ENCODE results near the gene MZB1. TPM values are rescaled to one million over a fixed set of nuclear protein-coding genes. Genes with fewer than 3 reads are reported as not detected.
"Not testable (repeated sequence)": the region's sequence is repeated elsewhere in the genome, so short reads cannot be mapped to it uniquely, and the experiment has no call there.

The MZB1 gene
- total RNA-seq, 1 donor from 2014 or later: 0.58 TPM

GRCh38 chr5:139414581-139415130 is 24.9 kb upstream of the MZB1 start:
- no peak for TF ChIP-seq CTCF (IDR thresholded peaks at IDR 0.05; ENCODE audit: borderline replicate concordance)
- no peak for DNase-seq
- Histone ChIP-seq H3K4me3 (no peak overlapping the region), H3K9me3 (replicated peaks) (no peaks in the 10 kb centered on the region), H3K4me1 (peaks cover 82% of the 10 kb centered on the region), H3K27ac (replicated peaks) (peak overlapping the region; percentile 91), H3K27me3 (ENCODE audit: low read depth) (no peaks in the 10 kb centered on the region), H3K36me3 (peaks cover 14% of the 10 kb centered on the region)
- intact Hi-C loops (cut with micrococcal nuclease): no loop called here

- intact Hi-C loops (cut with micrococcal nuclease): no loop called here
- H3K27me3 ChIP-seq (ENCODE audit: low read depth): no peaks in the 10 kb centered on the region
- peaks cover 75% of the 10 kb centered on the region for H3K4me1 ChIP-seq
- no peaks in the 10 kb centered on the region for H3K9me3 ChIP-seq (replicated peaks)
- peaks cover 14% of the 10 kb centered on the region for H3K36me3 ChIP-seq
- DNase-seq: no peak
- no peak overlapping the region for H3K4me3 ChIP-seq
- H3K27ac ChIP-seq (replicated peaks): peak overlapping the region; percentile 91
- no peak for TF ChIP-seq CTCF (IDR thresholded peaks at IDR 0.05; ENCODE audit: borderline replicate concordance)
Measured at GRCh38 chr5:139413963-139414362, 24.2 kb upstream of the MZB1 start.

- no peak for TF ChIP-seq CTCF (IDR thresholded peaks at IDR 0.05; ENCODE audit: borderline replicate concordance)
- Histone ChIP-seq H3K36me3 (peaks cover 14% of the 10 kb centered on the region), H3K27ac (replicated peaks) (peak overlapping the region; percentile 91), H3K27me3 (ENCODE audit: low read depth) (no peaks in the 10 kb centered on the region), H3K4me1 (peaks cover 67% of the 10 kb centered on the region), H3K9me3 (replicated peaks) (no peaks in the 10 kb centered on the region), H3K4me3 (no peak overlapping the region)
- intact Hi-C loops (cut with micrococcal nuclease): no loop called here
- DNase-seq: no peak
Measured at GRCh38 chr5:139413153-139413552, 23.4 kb upstream of the MZB1 start.

- peak overlapping the region; percentile 91 for H3K27ac ChIP-seq (replicated peaks)
- DNase-seq: no peak
- H3K4me1 ChIP-seq: peaks cover 48% of the 10 kb centered on the region
- TF ChIP-seq CTCF (IDR thresholded peaks at IDR 0.05; ENCODE audit: borderline replicate concordance): no peak
- no peaks in the 10 kb centered on the region for H3K27me3 ChIP-seq (ENCODE audit: low read depth)
- H3K36me3 ChIP-seq: peaks cover 14% of the 10 kb centered on the region
- no peak overlapping the region for H3K4me3 ChIP-seq
- intact Hi-C loops (cut with micrococcal nuclease): no loop called here
- no peaks in the 10 kb centered on the region for H3K9me3 ChIP-seq (replicated peaks)
Measured at GRCh38 chr5:139410993-139411828, 21.5 kb upstream of the MZB1 start.

- peaks cover 39% of the 10 kb centered on the region for H3K4me1 ChIP-seq
- H3K9me3 ChIP-seq (replicated peaks): no peaks in the 10 kb centered on the region
- peaks cover 14% of the 10 kb centered on the region for H3K36me3 ChIP-seq
- intact Hi-C loops (cut with micrococcal nuclease): no loop called here
- H3K4me3 ChIP-seq: no peak overlapping the region
- DNase-seq: no peak
- peak overlapping the region; percentile 91 for H3K27ac ChIP-seq (replicated peaks)
- no peak for TF ChIP-seq CTCF (IDR thresholded peaks at IDR 0.05; ENCODE audit: borderline replicate concordance)
- no peaks in the 10 kb centered on the region for H3K27me3 ChIP-seq (ENCODE audit: low read depth)
Measured at GRCh38 chr5:139410121-139410992, 20.6 kb upstream of the MZB1 start.

GRCh38 chr5:139409116-139409515 is 19.4 kb upstream of the MZB1 start:
- DNase-seq; H3K4me3 ChIP-seq; H3K9me3 ChIP-seq (replicated peaks); H3K27me3 ChIP-seq (ENCODE audit: low read depth); H3K27ac ChIP-seq (replicated peaks); intact Hi-C loops (cut with micrococcal nuclease): not testable (repeated sequence)
- H3K4me1 ChIP-seq: peaks cover 34% of the 10 kb centered on the region
- H3K36me3 ChIP-seq: peaks cover 14% of the 10 kb centered on the region

Measured in left ventricle myocardium inferior (tissue), 1 donor.